ENCODE results near the gene COL20A1. TPM values are rescaled to one million over a fixed set of nuclear protein-coding genes. Genes with fewer than 3 reads are reported as not detected.

The COL20A1 gene
- total and polyA plus RNA-seq, 4 donors: 0.06 to 0.09 TPM; not detected in 2

DNA sequence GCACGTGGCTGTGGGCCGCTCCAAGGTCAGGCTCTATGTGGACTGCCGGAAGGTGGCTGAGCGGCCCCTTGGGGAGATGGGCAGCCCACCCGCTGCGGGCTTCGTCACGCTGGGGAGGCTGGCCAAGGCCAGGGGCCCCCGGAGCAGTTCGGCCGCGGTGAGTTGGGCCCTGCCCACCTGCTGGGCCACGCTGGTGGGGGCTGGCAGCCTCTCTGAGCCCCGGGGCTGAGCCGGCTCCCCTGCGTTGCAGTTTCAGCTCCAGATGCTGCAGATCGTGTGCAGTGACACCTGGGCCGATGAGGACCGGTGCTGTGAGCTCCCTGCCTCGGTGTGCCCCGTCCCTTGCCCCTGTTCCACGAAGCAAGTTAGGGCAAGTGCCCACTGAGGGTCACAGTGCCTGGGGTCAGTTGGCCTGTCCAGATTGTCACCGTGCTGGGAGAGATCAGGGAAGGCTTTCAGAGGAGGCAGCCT, 27.1 kb downstream of the COL20A1 start:
- no peak for ATAC-seq (ENCODE audit: insufficient read depth, low FRiP score)
- no peaks in the 10 kb centered on the region for H3K9me3 ChIP-seq (ENCODE audit: control insufficient read depth in 4 of 4, insufficient read depth in 3 of 4, low read length in 3 of 4)
- H3K4me3 ChIP-seq: no peak overlapping the region
- DNase-seq: no peak
- no peak overlapping the region for H3K9ac ChIP-seq (ENCODE audit: insufficient read depth in 1 of 2, low read length in 2 of 2)
- peaks cover 0 to 49% (median 13%) of the 10 kb centered on the region in 5 donors for H3K4me1 ChIP-seq (ENCODE audit: control insufficient read depth in 5 of 5, insufficient read depth in 5 of 5, low read length in 5 of 5)
- 81 to 86% methylated on average over 23 of the region's 23 CpGs for WGBS, 2 donors
- TF ChIP-seq, protein P1, sequence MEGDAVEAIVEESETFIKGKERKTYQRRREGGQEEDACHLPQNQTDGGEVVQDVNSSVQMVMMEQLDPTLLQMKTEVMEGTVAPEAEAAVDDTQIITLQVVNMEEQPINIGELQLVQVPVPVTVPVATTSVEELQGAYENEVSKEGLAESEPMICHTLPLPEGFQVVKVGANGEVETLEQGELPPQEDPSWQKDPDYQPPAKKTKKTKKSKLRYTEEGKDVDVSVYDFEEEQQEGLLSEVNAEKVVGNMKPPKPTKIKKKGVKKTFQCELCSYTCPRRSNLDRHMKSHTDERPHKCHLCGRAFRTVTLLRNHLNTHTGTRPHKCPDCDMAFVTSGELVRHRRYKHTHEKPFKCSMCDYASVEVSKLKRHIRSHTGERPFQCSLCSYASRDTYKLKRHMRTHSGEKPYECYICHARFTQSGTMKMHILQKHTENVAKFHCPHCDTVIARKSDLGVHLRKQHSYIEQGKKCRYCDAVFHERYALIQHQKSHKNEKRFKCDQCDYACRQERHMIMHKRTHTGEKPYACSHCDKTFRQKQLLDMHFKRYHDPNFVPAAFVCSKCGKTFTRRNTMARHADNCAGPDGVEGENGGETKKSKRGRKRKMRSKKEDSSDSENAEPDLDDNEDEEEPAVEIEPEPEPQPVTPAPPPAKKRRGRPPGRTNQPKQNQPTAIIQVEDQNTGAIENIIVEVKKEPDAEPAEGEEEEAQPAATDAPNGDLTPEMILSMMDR (IDR thresholded peaks at IDR 0.05; ENCODE audit: control extremely low read depth, extremely low read depth): no peak
- peaks cover 0 to 3% (median 3%) of the 10 kb centered on the region in 3 donors for H3K27me3 ChIP-seq (ENCODE audit: control insufficient read depth in 3 of 3, insufficient read depth in 3 of 3, low read length in 2 of 3)
- no peak overlapping the region for H3K27ac ChIP-seq (ENCODE audit: low read depth in 1 of 2, low read length in 1 of 2)
- H3K36me3 ChIP-seq (ENCODE audit: control insufficient read depth in 4 of 4, insufficient read depth in 4 of 4, low read length in 4 of 4): no peaks in the 10 kb centered on the region

DNA sequence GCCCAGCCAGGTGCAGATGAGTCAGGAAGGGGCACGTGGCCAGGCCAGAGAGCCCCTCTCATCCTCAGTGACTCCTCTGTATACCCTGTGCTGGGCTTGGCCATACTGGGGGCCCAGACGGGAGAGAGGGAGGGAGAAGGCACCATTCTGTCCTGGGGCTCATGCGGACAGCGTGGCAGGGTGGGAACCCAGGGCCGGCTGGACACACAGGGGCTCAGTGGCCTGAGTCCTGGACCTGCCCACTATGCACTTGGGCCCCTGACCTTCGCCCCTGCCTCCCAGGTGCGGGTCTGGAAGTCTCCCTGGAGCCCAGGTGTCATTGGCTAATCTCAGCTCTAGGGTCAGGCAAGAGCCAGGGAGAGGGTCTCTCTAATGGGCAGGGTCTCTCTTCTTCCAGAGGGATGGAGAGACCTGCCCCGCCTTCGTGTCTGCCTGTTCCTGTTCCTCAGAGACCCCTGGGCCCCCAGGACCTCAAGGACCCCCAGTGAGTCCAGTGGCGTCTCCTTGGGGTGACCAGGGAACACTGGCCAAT, 27.7 kb downstream of the COL20A1 start:
- Histone ChIP-seq H3K4me3 (no peak overlapping the region), H3K9me3 (ENCODE audit: control insufficient read depth in 4 of 4, insufficient read depth in 3 of 4, low read length in 3 of 4) (no peaks in the 10 kb centered on the region), H3K27ac (ENCODE audit: low read depth in 1 of 2, low read length in 1 of 2) (no peak overlapping the region), H3K36me3 (ENCODE audit: control insufficient read depth in 4 of 4, insufficient read depth in 4 of 4, low read length in 4 of 4) (no peaks in the 10 kb centered on the region), H3K4me1 (ENCODE audit: control insufficient read depth in 5 of 5, insufficient read depth in 5 of 5, low read length in 5 of 5) (peaks cover 0 to 46% (median 13%) of the 10 kb centered on the region in 5 donors), H3K27me3 (ENCODE audit: control insufficient read depth in 3 of 3, insufficient read depth in 3 of 3, low read length in 2 of 3) (peaks cover 0 to 3% (median 3%) of the 10 kb centered on the region in 3 donors), H3K9ac (ENCODE audit: insufficient read depth in 1 of 2, low read length in 2 of 2) (no peak overlapping the region)
- WGBS, 2 donors: 66 to 80% methylated on average over 10 of the region's 10 CpGs
- peak in 1 of 3 donors; percentile 9 for DNase-seq
- TF ChIP-seq, protein P1 (IDR thresholded peaks at IDR 0.05; ENCODE audit: control extremely low read depth, extremely low read depth): no peak
- ATAC-seq (ENCODE audit: insufficient read depth, low FRiP score): no peak

DNA sequence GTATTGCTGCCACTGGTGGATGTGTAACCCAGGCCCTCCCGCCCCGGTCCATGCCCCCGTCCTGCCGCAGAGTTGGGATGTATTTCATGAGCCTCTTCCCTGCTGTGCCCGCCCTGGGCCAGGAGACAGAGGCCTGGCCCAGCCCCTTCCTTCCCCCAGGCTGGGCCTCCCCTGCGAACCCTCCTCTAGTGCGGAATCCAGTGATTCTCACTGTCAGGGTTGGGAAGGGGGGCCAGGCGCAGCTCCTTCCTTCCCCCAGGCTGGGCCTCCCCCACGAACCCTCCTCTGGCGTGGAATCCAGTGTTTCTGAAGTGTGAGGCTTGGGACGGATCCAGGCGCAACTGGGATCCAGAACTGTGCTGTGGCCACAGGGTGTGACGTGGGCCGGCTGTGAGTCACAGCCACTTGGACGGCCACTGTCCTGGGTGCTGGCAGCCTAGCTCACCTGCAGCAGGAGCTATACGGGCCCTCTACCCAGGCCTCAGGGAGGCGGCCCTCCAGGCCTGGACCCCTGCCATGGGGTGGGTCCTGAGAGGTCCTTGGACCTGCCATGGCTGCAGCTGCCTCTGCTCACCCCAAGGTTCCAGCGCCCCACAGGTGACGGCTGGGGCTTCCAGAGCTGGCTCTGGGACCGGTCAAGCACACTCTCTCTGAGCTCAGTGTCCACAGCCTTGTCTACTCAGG, 28.3 kb downstream of the COL20A1 start:
- H3K9ac ChIP-seq (ENCODE audit: insufficient read depth in 1 of 2, low read length in 2 of 2): no peak overlapping the region
- DNase-seq: peak; percentile 88 to 94 (median 89)
- peaks cover 0 to 44% (median 13%) of the 10 kb centered on the region in 5 donors for H3K4me1 ChIP-seq (ENCODE audit: control insufficient read depth in 5 of 5, insufficient read depth in 5 of 5, low read length in 5 of 5)
- no peak overlapping the region for H3K27ac ChIP-seq (ENCODE audit: low read depth in 1 of 2, low read length in 1 of 2)
- ATAC-seq (ENCODE audit: insufficient read depth, low FRiP score): no peak
- no peaks in the 10 kb centered on the region for H3K9me3 ChIP-seq (ENCODE audit: control insufficient read depth in 4 of 4, insufficient read depth in 3 of 4, low read length in 3 of 4)
- 53 to 68% methylated on average over 20 of the region's 20 CpGs for WGBS, 2 donors
- no peak overlapping the region for H3K4me3 ChIP-seq
- no peaks in the 10 kb centered on the region for H3K36me3 ChIP-seq (ENCODE audit: control insufficient read depth in 4 of 4, insufficient read depth in 4 of 4, low read length in 4 of 4)
- TF ChIP-seq, protein P1 (IDR thresholded peaks at IDR 0.05; ENCODE audit: control extremely low read depth, extremely low read depth): no peak
- peaks cover 0 to 3% (median 3%) of the 10 kb centered on the region in 3 donors for H3K27me3 ChIP-seq (ENCODE audit: control insufficient read depth in 3 of 3, insufficient read depth in 3 of 3, low read length in 2 of 3)
